HUDEP-2 (cell line): ENCODE measurements around the gene STRA6.

Experiments
- DNase-seq, 76 experiments: peaks; one replicate each; lab custom pipeline; 2025; ENCODE audit not compliant: unreplicated experiment in 76 of 76; lab: John Stamatoyannopoulos, UW

Gene STRA6

DNA sequence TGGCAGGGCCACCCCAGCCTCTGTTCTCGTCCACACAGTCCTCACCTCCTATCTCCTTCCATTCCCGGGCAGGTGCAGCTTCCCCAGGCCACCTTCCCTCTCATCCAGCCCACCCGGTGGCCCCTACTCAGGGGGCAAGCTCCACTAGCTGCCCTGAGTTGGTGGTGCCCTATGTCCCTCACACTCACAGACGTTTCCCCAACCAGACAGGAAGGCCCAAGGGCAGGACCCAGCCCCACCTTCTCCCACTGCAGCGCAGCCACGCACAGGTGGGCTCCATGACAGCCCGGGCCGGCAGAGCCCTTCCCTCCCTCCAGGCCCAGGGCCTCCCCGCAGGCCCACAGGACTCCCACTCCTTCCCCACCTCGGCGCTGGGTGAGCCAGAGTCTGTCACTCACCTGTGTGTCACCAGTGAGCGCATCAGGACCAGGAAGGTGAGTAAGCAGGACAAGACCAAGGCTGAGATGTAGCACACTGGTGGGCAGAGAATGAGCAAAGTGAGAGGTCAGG lies 17.9 kb downstream of the STRA6 start:
- DNase-seq: no peak

DNA sequence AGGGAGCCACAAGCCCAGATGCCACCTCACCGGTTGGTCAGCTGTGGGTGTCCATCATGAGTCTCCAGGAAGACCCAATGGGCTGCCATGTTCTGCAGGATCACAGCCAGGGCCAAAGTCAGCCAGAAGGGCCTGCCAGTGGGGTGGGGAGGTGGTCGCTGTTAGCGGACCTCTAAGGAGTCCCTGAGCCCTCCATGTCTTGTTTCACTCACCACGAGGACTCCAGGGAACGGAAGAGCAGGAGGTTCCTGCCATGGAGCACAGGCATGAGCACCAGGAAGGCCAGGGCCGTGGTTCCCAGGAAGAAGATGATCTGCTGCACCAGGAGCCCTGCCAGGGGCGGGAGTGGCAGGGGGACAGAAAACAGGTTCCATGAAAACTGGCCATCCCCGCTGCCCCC lies 20.5 kb downstream of the STRA6 start:
- DNase-seq: no peak

GRCh38 chr15:74180881-74181602 lies 21.5 kb downstream of the STRA6 start:
- DNase-seq: no peak

GRCh38 chr15:74179983-74180880 lies 22.4 kb downstream of the STRA6 start:
- no peak for DNase-seq

DNA sequence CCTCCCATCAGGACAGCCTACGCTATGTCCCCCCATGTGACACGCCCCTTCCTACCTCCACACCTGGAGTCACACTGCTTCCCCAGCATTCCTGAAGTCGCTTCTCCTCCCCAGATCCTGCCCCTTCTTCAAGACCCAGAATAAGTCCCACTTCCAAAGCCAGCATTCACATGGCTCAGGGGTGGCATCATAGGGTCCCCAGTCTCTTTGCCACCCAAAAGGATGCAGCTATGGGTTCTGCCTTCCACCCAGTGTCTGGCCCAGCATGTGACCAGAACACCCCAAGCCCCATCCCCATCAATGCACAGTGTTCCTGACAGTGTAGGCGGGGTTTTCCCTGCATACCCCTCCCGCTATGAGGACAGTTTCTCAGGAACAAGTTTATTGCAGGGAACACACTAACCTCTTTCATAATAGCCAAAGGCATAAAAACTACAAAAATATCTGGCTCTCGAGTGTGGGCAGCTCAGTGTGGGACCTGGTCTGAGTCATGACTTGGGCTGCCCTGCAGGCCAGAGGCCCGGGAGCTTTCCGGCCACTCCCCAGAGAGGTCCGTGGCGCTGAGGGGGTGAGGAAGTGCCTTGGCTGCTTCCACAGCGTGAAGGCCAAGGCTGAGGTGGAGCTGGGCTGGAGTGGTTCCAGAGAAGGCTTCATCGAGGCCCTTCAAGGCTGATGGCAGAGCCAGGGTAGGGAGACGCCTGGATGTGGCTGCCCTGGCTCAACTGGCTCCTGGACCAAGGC lies 23.3 kb downstream of the STRA6 start:
- DNase-seq: peak in 1 of 76 experiments; percentile 6

DNA sequence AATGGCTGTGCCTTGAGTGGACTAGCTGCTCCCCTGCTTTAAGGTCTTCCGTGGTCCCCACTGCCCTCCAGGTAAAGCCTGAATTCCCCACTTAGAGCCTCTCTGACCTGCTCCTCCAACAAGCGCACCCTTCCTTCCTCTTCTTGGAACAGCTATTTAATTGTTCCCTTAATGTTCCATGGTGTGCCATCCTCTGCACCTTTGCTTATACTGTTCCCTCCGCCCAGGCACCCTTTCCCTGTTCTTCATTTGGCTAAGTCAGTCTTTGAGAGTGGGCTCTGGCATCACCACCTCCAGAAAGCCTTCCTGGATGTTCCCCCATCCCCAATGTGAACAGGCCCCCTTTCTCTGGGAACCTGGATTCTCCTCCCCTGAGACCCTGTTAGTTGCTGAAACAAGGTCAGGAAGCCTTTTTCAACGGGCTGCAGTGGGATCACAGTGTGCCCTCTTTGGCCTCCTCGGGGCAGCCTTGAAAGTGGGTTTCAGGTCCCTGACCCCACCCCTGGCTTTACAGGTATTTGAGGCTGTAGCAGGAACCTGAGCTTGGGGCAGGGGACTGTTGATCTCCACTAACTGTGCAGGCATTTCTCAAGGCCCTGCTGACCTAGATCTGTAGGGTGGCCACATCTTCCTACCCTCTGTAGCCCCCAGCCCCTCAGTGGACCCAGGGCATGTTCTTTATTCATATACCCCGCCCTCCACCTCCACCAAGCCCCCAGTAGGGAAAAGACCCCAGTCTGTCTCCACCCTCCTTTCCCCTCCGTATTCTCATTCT lies 24.1 kb downstream of the STRA6 start:
- DNase-seq: no peak

DNA sequence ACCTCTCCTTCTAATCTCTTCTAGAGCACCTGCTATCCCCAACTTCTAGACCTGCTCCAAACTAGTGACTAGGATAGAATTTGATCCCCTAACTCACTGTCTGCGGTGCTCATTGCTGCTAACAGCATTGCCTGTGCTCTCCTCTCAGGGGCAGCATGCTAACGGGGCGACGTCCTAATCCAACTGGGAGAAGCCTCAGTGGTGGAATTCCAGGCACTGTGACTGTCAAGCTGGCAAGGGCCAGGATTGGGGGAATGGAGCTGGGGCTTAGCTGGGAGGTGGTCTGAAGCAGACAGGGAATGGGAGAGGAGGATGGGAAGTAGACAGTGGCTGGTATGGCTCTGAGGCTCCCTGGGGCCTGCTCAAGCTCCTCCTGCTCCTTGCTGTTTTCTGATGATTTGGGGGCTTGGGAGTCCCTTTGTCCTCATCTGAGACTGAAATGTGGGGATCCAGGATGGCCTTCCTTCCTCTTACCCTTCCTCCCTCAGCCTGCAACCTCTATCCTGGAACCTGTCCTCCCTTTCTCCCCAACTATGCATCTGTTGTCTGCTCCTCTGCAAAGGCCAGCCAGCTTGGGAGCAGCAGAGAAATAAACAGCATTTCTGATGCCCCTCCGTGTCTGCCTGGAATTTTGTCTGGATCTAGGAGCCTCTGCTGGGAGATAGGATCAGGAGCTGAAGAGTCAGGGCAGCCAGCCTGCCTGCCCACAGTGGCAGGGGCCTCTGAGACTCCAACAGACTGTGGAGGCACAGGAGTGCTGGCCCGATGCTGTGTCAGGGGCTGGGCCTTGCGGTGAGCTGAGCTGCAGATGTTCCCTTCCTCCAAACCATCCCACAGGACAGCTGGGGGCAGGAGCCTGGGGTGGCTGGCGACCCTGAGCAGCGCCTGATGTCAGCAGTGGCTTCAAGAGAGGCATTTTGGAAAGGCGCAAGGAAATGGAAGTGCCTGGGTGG lies 26.0 kb downstream of the STRA6 start:
- DNase-seq: no peak

GRCh38 chr15:74175271-74176191 lies 27.1 kb downstream of the STRA6 start:
- DNase-seq: no peak

GRCh38 chr15:74174958-74175253 lies 27.7 kb downstream of the STRA6 start:
- DNase-seq: no peak

DNA sequence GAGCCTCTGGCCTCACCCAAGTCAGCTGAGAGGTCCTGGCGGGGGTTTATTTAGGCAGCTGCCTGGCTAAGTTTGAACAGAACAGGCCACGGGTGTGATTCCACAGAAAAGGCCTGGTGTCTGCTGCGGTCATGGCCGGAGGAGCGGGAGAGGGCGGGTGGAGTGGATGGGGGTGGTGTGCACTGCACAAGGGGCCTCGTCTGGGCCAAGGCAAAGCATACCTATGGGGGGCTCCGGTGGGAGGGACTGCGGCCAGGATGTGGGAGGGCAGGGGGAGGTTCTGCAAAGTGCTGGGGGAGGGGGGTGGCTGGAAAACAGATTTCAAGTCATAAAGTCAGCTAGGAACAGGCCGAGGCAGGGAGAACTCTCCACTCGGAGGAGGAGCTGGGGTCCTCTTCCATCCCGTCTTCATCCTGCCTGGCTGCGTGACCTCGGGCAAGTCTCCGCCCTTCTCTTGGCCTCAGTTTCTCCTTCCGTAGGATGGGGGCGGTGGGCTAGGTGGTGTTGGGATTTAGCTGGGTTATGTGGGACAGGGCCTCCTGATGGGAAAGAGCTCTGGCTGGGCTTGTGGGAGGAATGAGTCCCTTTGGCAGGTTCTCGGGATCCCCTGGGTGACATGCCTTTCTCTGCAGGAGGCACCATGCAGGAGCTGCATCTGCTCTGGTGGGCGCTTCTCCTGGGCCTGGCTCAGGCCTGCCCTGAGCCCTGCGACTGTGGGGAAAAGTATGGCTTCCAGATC lies 28.2 kb downstream of the STRA6 start:
- DNase-seq: no peak

GRCh38 chr15:74173380-74174218 lies 29.0 kb downstream of the STRA6 start, which contains the start of gene ISLR:
TSS of gene ISLR (plus strand) at chr15:74173710. CDS start at chr15:74174859, 1,149 bp downstream.
- no peak for DNase-seq

GRCh38 chr15:74172701-74173379 lies 29.7 kb downstream of the STRA6 start:
- no peak for DNase-seq

GRCh38 chr15:74171965-74172541 lies 30.5 kb downstream of the STRA6 start:
- no peak for DNase-seq

- no peak for DNase-seq
Measured at GRCh38 chr15:74170875-74171578, 31.6 kb downstream of the STRA6 start.
